ENCODE results near the gene MCM3AP.
A peak's percentile ranks its signal among the peaks of the same experiment; 100 is the strongest.

Gene MCM3AP

GRCh38 chr21:46294647-46295176 lies 9.3 kb upstream of the MCM3AP start:
- no peak for DNase-seq
- Histone ChIP-seq H3K79me2 (ENCODE audit: insufficient read depth, low read length) (peaks cover 3% of the 10 kb centered on the region; the same call in 1 of the 2 replicates), H2AFZ (ENCODE audit: low read depth, low read length) (no peak overlapping the region), H3K9me3 (ENCODE audit: insufficient read depth, low read length, severe bottlenecking) (no peaks in the 10 kb centered on the region), H3K4me2 (ENCODE audit: insufficient read depth, low read length) (no peak overlapping the region), H4K20me1 (ENCODE audit: insufficient read depth, low read length) (no peaks in the 10 kb centered on the region), H3K4me3 (ENCODE audit: low read depth in 1 of 2, low read length in 2 of 2) (no peak overlapping the region), H3K27ac (ENCODE audit: low read length) (no peak overlapping the region), H3K4me1 (ENCODE audit: insufficient read depth, low read length) (no peaks in the 10 kb centered on the region), H3K9ac (ENCODE audit: low read depth, low read length) (no peak overlapping the region), H3K27me3 (ENCODE audit: insufficient read depth, low read length, poor library complexity) (no peaks in the 10 kb centered on the region), H3K36me3 (ENCODE audit: insufficient read depth, low read length) (peaks cover 21% of the 10 kb centered on the region)
- ATAC-seq (ENCODE audit: insufficient read depth, low read depth): peak; percentile 15; the same call in 1 of the 3 replicates
- TF ChIP-seq EZH2 (IDR thresholded peaks at IDR 0.05; ENCODE audit: borderline replicate concordance, low read depth, low read length, severe bottlenecking) (no peak), CTCF (IDR thresholded peaks at IDR 0.05; ENCODE audit: borderline replicate concordance, extremely low read depth, low read length, poor library complexity, severe bottlenecking) (no peak)

- Histone ChIP-seq H3K79me2 (ENCODE audit: insufficient read depth, low read length) (peaks cover 16% of the 10 kb centered on the region), H3K36me3 (ENCODE audit: insufficient read depth, low read length) (peaks cover 13% of the 10 kb centered on the region), H3K9me3 (ENCODE audit: insufficient read depth, low read length, severe bottlenecking) (no peaks in the 10 kb centered on the region), H4K20me1 (ENCODE audit: insufficient read depth, low read length) (no peaks in the 10 kb centered on the region), H3K27me3 (ENCODE audit: insufficient read depth, low read length, poor library complexity) (no peaks in the 10 kb centered on the region), H3K4me2 (ENCODE audit: insufficient read depth, low read length) (no peak overlapping the region), H3K4me3 (ENCODE audit: low read depth in 1 of 2, low read length in 2 of 2) (no peak overlapping the region), H3K4me1 (ENCODE audit: insufficient read depth, low read length) (peaks cover 14% of the 10 kb centered on the region; the same call in 1 of the 2 replicates), H3K9ac (ENCODE audit: low read depth, low read length) (no peak overlapping the region), H3K27ac (ENCODE audit: low read length) (no peak overlapping the region), H2AFZ (ENCODE audit: low read depth, low read length) (no peak overlapping the region)
- DNase-seq (no peak), ATAC-seq (ENCODE audit: insufficient read depth, low read depth) (no peak)
- no peak for TF ChIP-seq CTCF (IDR thresholded peaks at IDR 0.05; ENCODE audit: borderline replicate concordance, extremely low read depth, low read length, poor library complexity, severe bottlenecking)
- TF ChIP-seq EZH2 (IDR thresholded peaks at IDR 0.05; ENCODE audit: borderline replicate concordance, low read depth, low read length, severe bottlenecking): no peak
Observed at GRCh38 chr21:46291561-46291960, 6.2 kb upstream of the MCM3AP start.

GRCh38 chr21:46289655-46290179 lies 4.3 kb upstream of the MCM3AP start:
- Histone ChIP-seq H3K79me2 (ENCODE audit: insufficient read depth, low read length) (peaks cover 30% of the 10 kb centered on the region), H3K27me3 (ENCODE audit: insufficient read depth, low read length, poor library complexity) (no peaks in the 10 kb centered on the region), H3K27ac (ENCODE audit: low read length) (no peak overlapping the region), H4K20me1 (ENCODE audit: insufficient read depth, low read length) (no peaks in the 10 kb centered on the region), H3K9me3 (ENCODE audit: insufficient read depth, low read length, severe bottlenecking) (no peaks in the 10 kb centered on the region), H2AFZ (ENCODE audit: low read depth, low read length) (no peak overlapping the region), H3K4me2 (ENCODE audit: insufficient read depth, low read length) (no peak overlapping the region), H3K4me3 (ENCODE audit: low read depth in 1 of 2, low read length in 2 of 2) (no peak overlapping the region), H3K9ac (ENCODE audit: low read depth, low read length) (no peak overlapping the region), H3K4me1 (ENCODE audit: insufficient read depth, low read length) (peaks cover 21% of the 10 kb centered on the region), H3K36me3 (ENCODE audit: insufficient read depth, low read length) (peaks cover 13% of the 10 kb centered on the region)
- DNase-seq (no peak), ATAC-seq (ENCODE audit: insufficient read depth, low read depth) (no peak)
- TF ChIP-seq CTCF (IDR thresholded peaks at IDR 0.05; ENCODE audit: borderline replicate concordance, extremely low read depth, low read length, poor library complexity, severe bottlenecking): no peak
- no peak for TF ChIP-seq EZH2 (IDR thresholded peaks at IDR 0.05; ENCODE audit: borderline replicate concordance, low read depth, low read length, severe bottlenecking)
